K562 (cell line): ENCODE measurements around the gene WDPCP. TPM values are rescaled to one million over a fixed set of nuclear protein-coding genes. Genes with fewer than 3 reads are reported as not detected.

Source experiments
- E2F6 ChIP-seq, 2 experiments: IDR thresholded peaks; 2 replicates each; pipeline ENCODE4 v1.6.1; 2011; ENCODE audit warnings: borderline replicate concordance in 1 of 2, control low read depth in 1 of 2, low read depth in 1 of 2, low read length in 1 of 2, mild to moderate bottlenecking in 1 of 2, mixed read lengths in 1 of 2, moderate library complexity in 1 of 2; ENCODE audit not compliant: insufficient read depth in 1 of 2, insufficient read length in 1 of 2, poor library complexity in 1 of 2, severe bottlenecking in 1 of 2; ENCODE audit errors: extremely low read depth in 1 of 2
- EGR1 ChIP-seq: fragments of 450-650 bp; conservative IDR thresholded peaks from 2 replicates; pipeline ENCODE4 v1.6.1; 2017; ENCODE audit warnings: mild to moderate bottlenecking
- HBP1 ChIP-seq: fragments of 450-650 bp; formaldehyde crosslinking; IDR thresholded peaks from 2 replicates; pipeline ENCODE4 v1.4.0; 2022; ENCODE audit warnings: missing genetic modification characterization
- HDAC1 ChIP-seq, 2 experiments: fragments of 450-650 bp; IDR thresholded peaks; 2 replicates each; pipeline ENCODE4 v1.6.1; 2016 to 2017; ENCODE audit warnings: inconsistent platforms in 1 of 2, mild to moderate bottlenecking in 1 of 2, moderate library complexity in 1 of 2
- IRF9 ChIP-seq: fragments of 450-650 bp; IDR thresholded peaks from 2 replicates; pipeline ENCODE4 v1.6.1; 2016; ENCODE audit warnings: missing biosample characterization, missing genetic modification characterization
- KLF13 ChIP-seq: fragments of 450-650 bp; IDR thresholded peaks from 2 replicates; pipeline ENCODE4 v1.6.1; 2016; ENCODE audit warnings: missing genetic modification characterization, low read depth, mild to moderate bottlenecking, missing compliant biosample characterization, moderate library complexity, borderline replicate concordance
- KLF6 ChIP-seq: fragments of 250-450 bp; sonication (Bioruptor Pico); IDR thresholded peaks from 2 replicates; pipeline ENCODE4 v1.4.0; 2020; ENCODE audit warnings: mild to moderate bottlenecking, moderate library complexity, borderline replicate concordance
- MYBL2 ChIP-seq, 2 experiments: fragments of 450-650 bp in 1 of 2; sonication (generic) in 1 of 2; formaldehyde crosslinking in 1 of 2; IDR thresholded peaks; 2 replicates each; pipeline versions ENCODE4 v1.6.1 to v1.8.1; 2017 to 2022; ENCODE audit warnings: borderline replicate concordance in 1 of 2, inconsistent platforms in 1 of 2, low read depth in 1 of 2, mild to moderate bottlenecking in 1 of 2, missing genetic modification reagents in 1 of 2, moderate library complexity in 1 of 2
- RBFOX2 ChIP-seq: fragments of 200-400 bp; formaldehyde crosslinking; IDR thresholded peaks from 2 replicates; pipeline ENCODE4 v1.6.1; 2017; ENCODE audit warnings: low read depth, mild to moderate bottlenecking, low read length, moderate library complexity
- RHOXF2B ChIP-seq: fragments of 250-450 bp; sonication (Bioruptor Pico); conservative IDR thresholded peaks from 2 replicates; pipeline ENCODE4 v1.5.1; 2021
- TBL1XR1 ChIP-seq, 2 experiments: IDR thresholded peaks; 2 replicates each; pipeline ENCODE4 v1.6.1; 2012; ENCODE audit warnings: improper control_type of control experiment in 2 of 2, low read length in 2 of 2, mild to moderate bottlenecking in 1 of 2
- TFAP4 ChIP-seq: sonication (generic); formaldehyde crosslinking; IDR thresholded peaks from 2 replicates; pipeline ENCODE4 v1.8.0; 2022; ENCODE audit warnings: missing genetic modification reagents, mild to moderate bottlenecking, moderate library complexity, borderline replicate concordance
- U2AF1 ChIP-seq: fragments of 200-400 bp; formaldehyde crosslinking; optimal IDR thresholded peaks from 2 replicates; pipeline ENCODE3; 2017; ENCODE audit warnings: mild to moderate bottlenecking, low read depth, low read length, moderate library complexity
- UBTF ChIP-seq, 2 experiments: IDR thresholded peaks; 2 replicates each; pipeline ENCODE4 v1.6.1; 2012; ENCODE audit warnings: improper control_type of control experiment in 2 of 2, low read depth in 2 of 2, low read length in 2 of 2, borderline replicate concordance in 1 of 2
- ZBTB7A ChIP-seq: IDR thresholded peaks from 2 replicates; pipeline ENCODE4 v1.6.1; 2011; ENCODE audit warnings: low read depth, mild to moderate bottlenecking, low read length, moderate library complexity, borderline replicate concordance; ENCODE audit not compliant: control insufficient read depth
- ZFP1 ChIP-seq: fragments of 450-650 bp; formaldehyde crosslinking; IDR thresholded peaks from 2 replicates; pipeline ENCODE4 v1.4.0; 2020; ENCODE audit warnings: mild to moderate bottlenecking, mixed read lengths
- ZFP30 ChIP-seq: fragments of 250-450 bp; sonication (Bioruptor Pico); IDR thresholded peaks from 2 replicates; pipeline ENCODE4 v1.8.0; 2022; ENCODE audit warnings: moderate library complexity, mild to moderate bottlenecking, inconsistent platforms, borderline replicate concordance
- ZNF184 ChIP-seq: sonication (generic); formaldehyde crosslinking; IDR thresholded peaks from 2 replicates; pipeline ENCODE4 v1.5.0; 2020; ENCODE audit warnings: missing genetic modification reagents
- ZNF408 ChIP-seq: fragments of 250-450 bp; sonication (Bioruptor Pico); IDR thresholded peaks from 2 replicates; pipeline ENCODE4 v1.4.0; 2020; ENCODE audit warnings: low read depth, mild to moderate bottlenecking, moderate library complexity
- polyA plus RNA-seq, 8 experiments: library from polyadenylated mRNA; depleted of rRNA in 4 of 8; stranded (reverse) in 5 of 8; unstranded in 3 of 8; fragments of >200 nt; fragmentation: Nextera tagmentation in 2 of 8; fragmentation: Illumina TruSeq in 1 of 8; extraction: Ambion mirVana in 2 of 8; extraction: Trizol in 1 of 8; gene quantifications; 2 replicates each; pipeline versions ENCODE4 v1.2.1 to v1.2.3, GENCODE V29; 2011 to 2014; ENCODE audit warnings: inconsistent platforms in 1 of 8, missing spikeins in 1 of 8
- total RNA-seq, 7 experiments: library from RNA; depleted of rRNA in 6 of 7; stranded (reverse); fragments of >200 nt in 6 of 7; fragmentation: Illumina TruSeq in 2 of 7; extraction: Trizol in 2 of 7; gene quantifications; 2 replicates each; pipeline versions ENCODE4 v1.2.1 to v1.2.3, GENCODE V29; 2011 to 2021; ENCODE audit warnings: low replicate concordance in 1 of 7

The WDPCP gene
- total and polyA plus RNA-seq, 9 of the 15 experiments (the other 6 are each of a cell fraction or from before 2014, with no cell fraction given) = 1.4 to 6.4 (median 5.5) TPM

- TF ChIP-seq HBP1 (CRISPR knock-in tag) = no peak
- peak; percentile 61; the same call in 1 of the 2 replicates for TF ChIP-seq KLF13 (tag)
- TF ChIP-seq RHOXF2B (CRISPR knock-in tag) = no peak
- TF ChIP-seq ZBTB7A = no peak
- TF ChIP-seq IRF9 = peak; percentile 68
- TF ChIP-seq MYBL2 (IDR thresholded peaks at IDR 0.05; ENCODE audit: low read depth) = peak; percentile 85
- no peak for TF ChIP-seq MYBL2 (CRISPR knock-in tag; IDR thresholded peaks at IDR 0.05; ENCODE audit: borderline replicate concordance)
- no peak for TF ChIP-seq TBL1XR1 (IDR thresholded peaks at IDR 0.05; ENCODE audit: low read length in 2 of 2)
- TF ChIP-seq ZNF408 (CRISPR knock-in tag) = no peak
- TF ChIP-seq RBFOX2 = peak; percentile 86
- TF ChIP-seq U2AF1 = no peak
- no peak for TF ChIP-seq ZFP1
- no peak for TF ChIP-seq KLF6
- peak; percentile 41 for TF ChIP-seq TFAP4 (CRISPR knock-in tag)
- TF ChIP-seq EGR1 = peak; percentile 72
- TF ChIP-seq UBTF (IDR thresholded peaks at IDR 0.05; ENCODE audit: borderline replicate concordance in 1 of 2, low read depth in 2 of 2, low read length in 2 of 2) = no peak; a peak in 1 of 4 replicates
- no peak for TF ChIP-seq ZNF184
- TF ChIP-seq ZFP30 (CRISPR knock-in tag) = no peak
- peak in 1 of 2 experiments; percentile 21 for TF ChIP-seq E2F6 (IDR thresholded peaks at IDR 0.05; ENCODE audit: borderline replicate concordance in 1 of 2, extremely low read depth in 1 of 2, insufficient read depth in 1 of 2, insufficient read length in 1 of 2, low read depth in 1 of 2, low read length in 1 of 2, poor library complexity in 1 of 2, severe bottlenecking in 1 of 2)
- TF ChIP-seq HDAC1 (IDR thresholded peaks at IDR 0.05) = peak in 1 of 2 experiments; percentile 86; a peak in 2 of 4 replicates
Measured at GRCh38 chr2:63588385-63589147, at the start of gene WDPCP, which contains the start of gene MDH1 (continued).
